Central memory CD8-positive, alpha-beta T cell (primary cell): Measurements from ENCODE around the gene MFSD2B.

ENCODE experiments used
- ATAC-seq: fragments of 150-1000 bp; cut with Tn5 transposase; replicated peaks from 2 replicates; pipeline ENCODE4 v1.10.0; 2022; ENCODE audit warnings: mild to moderate bottlenecking, moderate FRiP score, moderate number of reproducible peaks; ENCODE audit not compliant: poor library complexity, severe bottlenecking; ENCODE audit errors: extremely low read depth
- DNase-seq, 2 donors: peaks; one replicate each; pipeline ENCODE4 v3.0.0; 2021; ENCODE audit warnings: low spot score in 2 of 2
- H3K27ac Mint-ChIP-seq: one replicate; pipeline ENCODE4 v1.8.0; 2022; ENCODE audit warnings: low read depth, mild to moderate bottlenecking, moderate library complexity, mixed read lengths
- H3K27me3 Mint-ChIP-seq: one replicate; pipeline ENCODE4 v1.8.0; 2022; ENCODE audit warnings: mixed read lengths
- H3K36me3 Mint-ChIP-seq: one replicate; pipeline ENCODE4 v1.8.0; 2022; ENCODE audit warnings: mild to moderate bottlenecking, moderate library complexity, mixed read lengths; ENCODE audit not compliant: insufficient read depth
- H3K4me1 Mint-ChIP-seq: one replicate; pipeline ENCODE4 v1.8.0; 2022; ENCODE audit warnings: mixed read lengths
- H3K4me3 Mint-ChIP-seq: one replicate; pipeline ENCODE4 v1.8.0; 2022; ENCODE audit warnings: mild to moderate bottlenecking, moderate library complexity, mixed read lengths
- H3K9me3 Mint-ChIP-seq: one replicate; pipeline ENCODE4 v1.8.0; 2022; ENCODE audit warnings: mixed read lengths

MFSD2B gene

DNA sequence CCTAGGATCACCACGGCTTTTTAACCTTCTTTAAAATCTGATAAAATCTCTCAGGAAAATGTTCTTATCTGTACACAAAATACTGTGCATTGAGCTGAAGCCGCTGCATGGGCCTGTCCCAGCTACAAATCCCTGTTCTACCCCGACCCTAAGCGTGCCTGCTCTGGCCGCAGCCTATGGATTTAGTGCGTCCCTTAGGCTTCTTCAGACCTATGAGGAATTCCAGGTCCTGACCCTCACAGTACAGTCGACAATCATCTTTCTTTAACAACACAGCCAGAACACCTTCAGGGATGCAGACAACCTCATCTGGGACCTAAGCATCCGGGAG, 37.8 kb downstream of the MFSD2B start:
- H3K36me3 Mint-ChIP-seq: peaks cover 10% of the 10 kb centered on the region
- no peaks in the 10 kb centered on the region for H3K27me3 Mint-ChIP-seq
- peak overlapping the region; percentile 95 for H3K4me3 Mint-ChIP-seq
- H3K9me3 Mint-ChIP-seq: no peaks in the 10 kb centered on the region
- no peak for ATAC-seq
- H3K4me1 Mint-ChIP-seq: peaks cover 39% of the 10 kb centered on the region
- DNase-seq: no peak
- peak overlapping the region; percentile 92 for H3K27ac Mint-ChIP-seq

DNA sequence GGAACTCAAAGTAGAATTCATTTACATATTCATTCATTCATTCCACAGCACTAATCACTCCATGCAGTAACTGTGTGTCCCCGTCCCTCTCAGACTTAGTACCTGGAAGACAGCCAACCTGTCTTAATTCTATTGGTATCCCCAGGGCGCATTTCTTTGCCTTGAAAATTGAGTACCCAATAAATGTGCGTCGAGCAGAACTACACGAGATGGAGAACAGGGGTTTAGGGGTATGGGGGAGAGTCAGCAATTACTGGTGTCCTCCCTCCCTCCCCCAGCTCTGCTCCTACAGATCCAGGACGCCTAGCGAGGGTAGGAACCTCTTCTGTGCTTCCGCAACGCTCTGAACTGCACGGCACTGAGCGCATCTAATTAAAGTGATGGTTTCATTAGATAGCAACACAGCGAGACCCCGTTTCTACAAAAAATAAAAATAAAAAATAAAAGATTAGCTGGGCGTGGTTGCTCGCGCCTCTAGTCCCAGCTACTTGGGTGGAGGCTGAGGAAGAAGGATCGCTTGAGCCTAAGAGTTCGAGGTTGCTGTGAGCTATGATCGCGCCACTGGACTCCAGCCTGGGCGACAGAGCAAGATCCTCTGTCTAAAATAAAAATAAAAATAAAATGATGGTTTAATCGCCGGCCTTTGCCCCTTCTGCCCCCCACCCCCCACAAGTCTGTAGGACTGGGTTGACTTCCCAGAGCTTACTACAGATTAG, 39.0 kb downstream of the MFSD2B start:
- no peak overlapping the region for H3K4me3 Mint-ChIP-seq
- ATAC-seq: no peak

GRCh38 chr2:24049485-24050021, 39.7 kb downstream of the MFSD2B start, which contains the start of gene FKBP1B:
Gene FKBP1B (plus strand): TSS chr2:24049741. CDS start chr2:24049850, 109 bp downstream.
- no peak within 1 kb of the TSS for H3K4me3 Mint-ChIP-seq
- peaks cover 8% of the 10 kb centered on the region for H3K36me3 Mint-ChIP-seq
- peaks cover 33% of the 10 kb centered on the region for H3K4me1 Mint-ChIP-seq
- ATAC-seq (no peak), DNase-seq (peak in 1 of 2 donors; percentile 25)
- H3K27ac Mint-ChIP-seq: no peak within 1 kb of the TSS
- H3K27me3 Mint-ChIP-seq: no peaks in the 10 kb centered on the region
- H3K9me3 Mint-ChIP-seq: no peaks in the 10 kb centered on the region

More for the DNA sequence above, 39.0 kb downstream of the MFSD2B start:
- Mint-ChIP-seq H3K27me3 (no peaks in the 10 kb centered on the region), H3K27ac (no peak overlapping the region), H3K9me3 (no peaks in the 10 kb centered on the region), H3K4me1 (peaks cover 33% of the 10 kb centered on the region), H3K36me3 (peaks cover 8% of the 10 kb centered on the region)
- DNase-seq: no peak

DNA sequence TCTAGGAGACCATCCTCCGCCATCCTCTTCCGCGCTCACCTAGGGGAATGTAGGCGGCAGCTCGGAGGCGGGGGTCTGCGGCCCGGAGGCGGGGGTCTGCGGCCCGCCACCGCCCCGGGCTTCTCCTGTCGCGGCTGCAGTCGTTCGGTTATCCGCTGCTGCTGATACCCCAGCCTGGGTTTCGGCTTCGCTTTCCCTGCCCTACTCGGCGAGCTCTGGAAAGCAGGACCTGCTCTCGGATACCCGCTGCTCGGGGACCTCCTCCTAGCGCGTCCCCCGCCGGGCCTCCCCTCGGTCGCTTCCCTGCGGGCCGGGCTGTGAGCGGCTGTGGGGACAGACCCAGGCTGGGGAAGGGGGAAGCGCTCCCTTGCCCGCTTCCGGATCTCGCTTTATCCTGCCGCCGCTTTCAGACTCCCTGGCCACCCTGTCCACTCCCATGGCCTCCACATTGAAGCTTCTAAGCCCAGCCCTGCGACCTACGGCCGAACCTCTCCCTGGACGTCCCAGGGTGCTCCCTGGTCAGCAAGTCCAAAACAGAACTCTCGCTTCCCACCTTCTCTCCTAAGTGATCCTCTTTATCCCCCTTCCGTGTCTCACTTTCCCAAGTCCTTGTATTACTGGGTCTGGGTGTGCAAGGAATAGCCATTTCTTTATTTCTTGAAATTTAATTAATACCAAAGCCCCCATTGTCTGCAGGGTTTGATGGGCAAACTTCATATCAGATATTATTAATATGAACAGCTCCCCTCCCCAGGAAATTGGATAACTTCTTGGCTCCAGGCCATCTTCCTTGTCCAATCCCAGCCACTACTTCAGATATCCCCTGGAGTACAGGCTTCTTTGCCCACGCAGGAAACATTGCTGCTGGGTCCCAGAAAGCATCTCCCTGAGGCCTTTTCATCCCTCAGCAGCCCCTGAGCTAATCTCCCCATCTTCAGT, 40.4 kb downstream of the MFSD2B start:
- DNase-seq (no peak), ATAC-seq (no peak)
- H3K27ac Mint-ChIP-seq: no peak overlapping the region
- H3K9me3 Mint-ChIP-seq: no peaks in the 10 kb centered on the region
- peaks cover 26% of the 10 kb centered on the region for H3K4me1 Mint-ChIP-seq
- peaks cover 8% of the 10 kb centered on the region for H3K36me3 Mint-ChIP-seq
- no peak overlapping the region for H3K4me3 Mint-ChIP-seq
- no peaks in the 10 kb centered on the region for H3K27me3 Mint-ChIP-seq

DNA sequence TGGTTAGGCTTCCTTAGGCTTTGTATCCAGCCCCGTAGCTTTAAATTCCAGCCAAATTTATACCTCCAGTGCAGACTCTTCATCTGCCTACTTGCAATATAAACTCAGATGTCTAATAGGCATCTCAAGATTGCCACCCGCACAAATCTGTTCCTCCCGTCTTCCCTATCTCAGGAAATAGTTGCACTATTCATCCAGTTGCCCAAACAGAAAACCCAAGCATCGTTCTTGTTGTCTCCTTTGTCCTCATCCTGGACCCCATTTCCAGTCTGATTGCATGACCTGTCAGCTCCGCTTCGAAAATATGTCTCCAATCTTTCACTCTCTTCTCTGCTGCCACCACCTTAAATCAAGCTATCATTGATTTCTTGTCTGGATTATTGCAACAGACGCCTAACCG, 41.9 kb downstream of the MFSD2B start:
- peaks cover 7% of the 10 kb centered on the region for H3K36me3 Mint-ChIP-seq
- no peaks in the 10 kb centered on the region for H3K9me3 Mint-ChIP-seq
- H3K27ac Mint-ChIP-seq: no peak overlapping the region
- ATAC-seq (no peak), DNase-seq (no peak)
- no peaks in the 10 kb centered on the region for H3K27me3 Mint-ChIP-seq
- H3K4me3 Mint-ChIP-seq: no peak overlapping the region
- peaks cover 17% of the 10 kb centered on the region for H3K4me1 Mint-ChIP-seq

- H3K4me1 Mint-ChIP-seq: peaks cover 6% of the 10 kb centered on the region
- ATAC-seq: no peak
- H3K27me3 Mint-ChIP-seq: no peaks in the 10 kb centered on the region
- DNase-seq: no peak
- no peak overlapping the region for H3K27ac Mint-ChIP-seq
- no peaks in the 10 kb centered on the region for H3K36me3 Mint-ChIP-seq
- H3K9me3 Mint-ChIP-seq: no peaks in the 10 kb centered on the region
- no peak overlapping the region for H3K4me3 Mint-ChIP-seq
Observed at GRCh38 chr2:24052951-24053350, 43.1 kb downstream of the MFSD2B start.

- DNase-seq: no peak
- Mint-ChIP-seq H3K9me3 (no peaks in the 10 kb centered on the region), H3K27me3 (no peaks in the 10 kb centered on the region), H3K4me1 (peaks cover 1% of the 10 kb centered on the region), H3K4me3 (no peak overlapping the region), H3K27ac (no peak overlapping the region), H3K36me3 (no peaks in the 10 kb centered on the region)
- no peak for ATAC-seq
Observed at GRCh38 chr2:24054366-24055010, 44.6 kb downstream of the MFSD2B start.

DNA sequence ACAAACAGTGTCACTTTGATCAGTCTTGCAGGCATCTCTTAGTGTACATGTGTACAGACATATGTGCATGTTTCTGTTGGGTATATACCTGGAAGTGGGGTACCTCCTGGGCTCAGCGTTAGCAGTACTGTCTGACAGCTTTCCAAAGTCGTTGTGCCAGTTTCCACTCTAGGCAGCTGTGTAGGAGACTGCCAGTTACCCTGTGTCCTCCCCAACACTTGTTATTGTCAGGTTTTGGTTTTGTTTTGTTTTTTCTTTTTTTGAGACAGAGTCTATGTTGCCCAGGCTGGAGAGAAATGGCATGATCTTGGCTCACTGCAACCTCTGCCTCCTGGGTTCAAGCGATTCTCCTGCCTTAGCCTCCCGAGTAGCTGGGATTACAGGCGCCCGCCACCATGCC, 45.9 kb downstream of the MFSD2B start:
- H3K27ac Mint-ChIP-seq: no peak overlapping the region
- DNase-seq (no peak), ATAC-seq (no peak)
- no peaks in the 10 kb centered on the region for H3K36me3 Mint-ChIP-seq
- H3K27me3 Mint-ChIP-seq: no peaks in the 10 kb centered on the region
- no peaks in the 10 kb centered on the region for H3K9me3 Mint-ChIP-seq
- H3K4me1 Mint-ChIP-seq: no peaks in the 10 kb centered on the region
- no peak overlapping the region for H3K4me3 Mint-ChIP-seq

DNA sequence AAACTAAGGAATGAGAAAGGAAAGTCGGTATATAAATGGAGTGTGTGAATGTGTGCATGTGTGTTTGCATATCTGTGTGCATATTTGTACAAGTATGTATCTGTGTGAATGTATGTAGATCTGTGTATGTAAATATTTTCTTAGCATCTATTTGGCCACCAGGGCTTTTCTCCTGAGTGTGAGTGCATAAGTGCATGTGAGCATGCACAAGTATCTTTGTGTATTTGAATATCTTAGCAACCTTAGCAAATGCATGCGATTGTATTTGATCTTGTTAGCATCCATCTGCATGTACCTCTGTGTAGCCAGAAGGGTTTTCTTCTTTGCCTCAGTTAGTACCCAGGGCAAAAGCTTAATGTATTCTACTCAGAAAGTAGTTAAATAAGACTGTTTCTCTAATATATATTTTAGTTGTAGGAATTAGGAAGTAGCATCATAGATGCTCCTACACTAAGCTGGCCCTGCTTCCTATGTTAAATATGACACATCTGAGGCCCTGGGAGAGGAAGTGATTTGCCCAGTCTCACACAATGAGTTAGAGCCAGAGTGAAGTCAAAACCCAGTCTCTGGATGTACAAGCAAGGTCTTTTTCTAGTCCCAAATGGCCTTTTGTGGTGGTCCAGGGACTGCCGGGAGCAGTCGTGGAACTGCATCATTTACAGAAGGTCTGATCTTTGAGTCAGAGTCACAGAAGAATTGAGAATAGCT, 48.8 kb downstream of the MFSD2B start:
- DNase-seq: no peak
- Mint-ChIP-seq H3K27ac (no peak overlapping the region), H3K27me3 (no peaks in the 10 kb centered on the region), H3K4me3 (no peak overlapping the region), H3K4me1 (no peaks in the 10 kb centered on the region), H3K9me3 (no peaks in the 10 kb centered on the region), H3K36me3 (no peaks in the 10 kb centered on the region)
- ATAC-seq: no peak

GRCh38 chr2:24065341-24065740, 55.5 kb downstream of the MFSD2B start:
- H3K27me3 Mint-ChIP-seq: no peaks in the 10 kb centered on the region
- H3K4me3 Mint-ChIP-seq: no peak overlapping the region
- ATAC-seq (no peak), DNase-seq (no peak)
- peaks cover 11% of the 10 kb centered on the region for H3K4me1 Mint-ChIP-seq
- H3K9me3 Mint-ChIP-seq: no peaks in the 10 kb centered on the region
- H3K27ac Mint-ChIP-seq: no peak overlapping the region
- H3K36me3 Mint-ChIP-seq: peaks cover 23% of the 10 kb centered on the region

DNA sequence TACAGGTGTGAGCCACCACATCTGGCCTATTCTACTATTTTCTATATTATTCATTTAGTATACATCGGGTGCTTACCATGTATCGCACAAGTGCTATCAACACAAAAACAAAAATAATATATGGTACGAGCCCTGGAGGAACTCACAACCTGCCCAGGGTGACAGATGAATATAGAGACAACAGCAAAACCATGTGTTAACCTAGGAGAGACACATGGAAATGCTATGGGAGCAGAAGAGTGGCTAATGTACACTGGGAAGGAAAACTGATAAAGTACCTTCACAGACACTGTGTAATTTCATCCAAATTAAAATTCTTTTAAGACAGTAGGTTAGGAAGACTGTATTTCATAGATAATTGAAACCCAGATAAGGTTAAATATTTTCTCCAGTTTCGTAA, 62.4 kb downstream of the MFSD2B start:
- Mint-ChIP-seq H3K27ac (no peak overlapping the region), H3K4me3 (no peak overlapping the region), H3K27me3 (no peaks in the 10 kb centered on the region), H3K36me3 (peaks cover 35% of the 10 kb centered on the region), H3K4me1 (peaks cover 44% of the 10 kb centered on the region), H3K9me3 (no peaks in the 10 kb centered on the region)
- no peak for ATAC-seq
- no peak for DNase-seq

DNA sequence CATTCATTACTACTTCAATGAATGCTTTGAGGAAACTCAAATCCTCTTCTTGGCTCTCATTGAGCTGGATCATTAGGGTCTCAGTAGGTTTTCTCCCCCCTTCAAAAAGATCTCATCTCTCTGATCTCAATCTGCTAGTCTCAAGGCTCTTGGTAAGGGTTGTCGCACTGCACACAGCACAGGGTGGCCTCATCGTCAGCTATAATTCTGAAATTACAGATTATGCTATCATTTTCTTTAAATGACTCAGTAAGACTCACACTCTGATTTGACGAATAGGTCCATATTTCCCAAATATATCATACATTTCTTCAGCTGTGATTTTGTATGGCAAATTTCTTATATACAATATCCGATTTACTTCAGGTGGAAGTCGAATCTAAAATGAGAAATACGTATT, 63.9 kb downstream of the MFSD2B start:
- Mint-ChIP-seq H3K4me1 (peaks cover 51% of the 10 kb centered on the region), H3K27me3 (no peaks in the 10 kb centered on the region), H3K9me3 (no peaks in the 10 kb centered on the region), H3K4me3 (no peak overlapping the region), H3K27ac (no peak overlapping the region), H3K36me3 (peaks cover 28% of the 10 kb centered on the region)
- no peak for ATAC-seq
- DNase-seq: no peak
